HFFc6 (cell line): ENCODE results near the gene SNAPIN. TPM values are rescaled to one million over a fixed set of nuclear protein-coding genes. Genes with fewer than 3 reads are reported as not detected.

Experiments used
- DNase-seq: peaks from one replicate; pipeline ENCODE4 v3.0.0-alpha.2; 2018
- H3K27ac Mint-ChIP-seq: 2 replicates; pipeline ENCODE4 v1.8.0; 2020; ENCODE audit warnings: mild to moderate bottlenecking, mixed read lengths
- H3K27me3 Mint-ChIP-seq: 2 replicates; pipeline ENCODE4 v1.8.0; 2021; ENCODE audit warnings: mild to moderate bottlenecking, moderate library complexity, mixed read lengths; ENCODE audit not compliant: insufficient read depth
- H3K36me3 Mint-ChIP-seq: 2 replicates; pipeline ENCODE4 v1.8.0; 2021; ENCODE audit warnings: low read depth, mixed read lengths
- H3K4me1 Mint-ChIP-seq: 2 replicates; pipeline ENCODE4 v1.8.0; 2020; ENCODE audit warnings: low read depth, mixed read lengths
- H3K4me3 Mint-ChIP-seq: 2 replicates; pipeline ENCODE4 v1.8.0; 2020; ENCODE audit warnings: mild to moderate bottlenecking, moderate library complexity, mixed read lengths
- H3K9me3 Mint-ChIP-seq: 2 replicates; pipeline ENCODE4 v1.8.0; 2020; ENCODE audit warnings: mild to moderate bottlenecking, mixed read lengths
- total RNA-seq, 6 experiments: library from RNA; stranded (reverse); fragmentation: NEBNext Ultra II Directional; extraction: Animal tissue kit (Norgen Biotek cat#: 25700); gene quantifications; 2 replicates in 1 of 6; 3 replicates in 5 of 6; pipeline ENCODE4 v1.2.3, GENCODE V29; 2021
- TF ChIP-seq, protein P1 (sequence below): fragments of 200-600 bp; sonication (generic); IDR thresholded peaks from 2 replicates; pipeline ENCODE4 v1.5.0; 2021; ENCODE audit warnings: antibody characterized with exemption, mild to moderate bottlenecking

Gene SNAPIN
- total RNA-seq, 6 experiments from 2014 or later, result 40.7 to 46.7 (median 42.4) TPM

DNA sequence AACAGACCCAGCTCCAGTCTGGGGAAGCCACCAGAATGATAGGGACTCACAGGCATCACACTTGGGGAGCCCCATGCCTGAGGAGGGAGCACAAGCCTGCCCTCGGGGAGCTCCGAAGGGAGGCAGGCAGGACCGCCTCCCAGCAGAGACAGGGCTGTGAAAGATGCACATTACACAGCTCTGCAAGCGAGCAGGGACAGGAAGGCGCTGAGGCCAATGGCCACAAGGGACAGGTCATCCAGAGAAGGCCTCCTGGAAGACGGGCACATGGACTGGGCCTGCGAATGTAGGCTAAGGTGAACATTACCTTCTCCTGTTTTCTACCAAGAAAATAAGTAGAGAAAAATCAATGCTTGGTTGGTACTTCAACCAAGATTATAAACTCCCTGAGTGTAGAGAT is 24.2 kb downstream of the SNAPIN start:
- TF ChIP-seq, protein P1, sequence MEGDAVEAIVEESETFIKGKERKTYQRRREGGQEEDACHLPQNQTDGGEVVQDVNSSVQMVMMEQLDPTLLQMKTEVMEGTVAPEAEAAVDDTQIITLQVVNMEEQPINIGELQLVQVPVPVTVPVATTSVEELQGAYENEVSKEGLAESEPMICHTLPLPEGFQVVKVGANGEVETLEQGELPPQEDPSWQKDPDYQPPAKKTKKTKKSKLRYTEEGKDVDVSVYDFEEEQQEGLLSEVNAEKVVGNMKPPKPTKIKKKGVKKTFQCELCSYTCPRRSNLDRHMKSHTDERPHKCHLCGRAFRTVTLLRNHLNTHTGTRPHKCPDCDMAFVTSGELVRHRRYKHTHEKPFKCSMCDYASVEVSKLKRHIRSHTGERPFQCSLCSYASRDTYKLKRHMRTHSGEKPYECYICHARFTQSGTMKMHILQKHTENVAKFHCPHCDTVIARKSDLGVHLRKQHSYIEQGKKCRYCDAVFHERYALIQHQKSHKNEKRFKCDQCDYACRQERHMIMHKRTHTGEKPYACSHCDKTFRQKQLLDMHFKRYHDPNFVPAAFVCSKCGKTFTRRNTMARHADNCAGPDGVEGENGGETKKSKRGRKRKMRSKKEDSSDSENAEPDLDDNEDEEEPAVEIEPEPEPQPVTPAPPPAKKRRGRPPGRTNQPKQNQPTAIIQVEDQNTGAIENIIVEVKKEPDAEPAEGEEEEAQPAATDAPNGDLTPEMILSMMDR, result no peak
- peaks cover 55% of the 10 kb centered on the region for H3K27me3 Mint-ChIP-seq
- peaks cover 25% of the 10 kb centered on the region for H3K4me1 Mint-ChIP-seq
- no peak overlapping the region for H3K4me3 Mint-ChIP-seq
- H3K9me3 Mint-ChIP-seq, result no peaks in the 10 kb centered on the region
- no peak for DNase-seq
- no peaks in the 10 kb centered on the region for H3K36me3 Mint-ChIP-seq
- no peak overlapping the region for H3K27ac Mint-ChIP-seq

DNA sequence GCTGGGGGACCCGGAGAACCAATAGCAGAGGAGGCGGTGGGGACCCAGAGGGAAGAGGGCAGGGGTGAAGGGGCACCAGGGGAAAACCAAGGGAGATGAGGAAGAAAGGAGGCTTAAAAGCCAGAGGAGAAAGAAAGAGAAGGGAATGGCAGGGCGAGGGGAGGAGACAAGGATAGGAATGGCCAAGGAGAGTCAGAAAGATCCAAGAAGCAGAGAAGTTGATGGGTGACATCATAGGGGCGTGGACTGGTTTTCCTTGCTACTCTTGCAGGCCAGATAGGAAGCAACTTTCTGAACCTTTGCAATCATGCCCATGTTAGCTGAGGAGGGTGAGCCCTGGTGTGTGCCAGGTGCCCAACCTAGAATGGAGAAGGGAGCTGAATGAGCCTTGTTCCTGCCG is 25.4 kb downstream of the SNAPIN start:
- H3K36me3 Mint-ChIP-seq, result no peaks in the 10 kb centered on the region
- no peak overlapping the region for H3K27ac Mint-ChIP-seq
- H3K4me1 Mint-ChIP-seq, result peaks cover 14% of the 10 kb centered on the region
- peak; percentile 12 for DNase-seq
- H3K9me3 Mint-ChIP-seq, result no peaks in the 10 kb centered on the region
- TF ChIP-seq, protein P1, result no peak
- H3K4me3 Mint-ChIP-seq, result no peak overlapping the region
- H3K27me3 Mint-ChIP-seq, result peaks cover 48% of the 10 kb centered on the region

DNA sequence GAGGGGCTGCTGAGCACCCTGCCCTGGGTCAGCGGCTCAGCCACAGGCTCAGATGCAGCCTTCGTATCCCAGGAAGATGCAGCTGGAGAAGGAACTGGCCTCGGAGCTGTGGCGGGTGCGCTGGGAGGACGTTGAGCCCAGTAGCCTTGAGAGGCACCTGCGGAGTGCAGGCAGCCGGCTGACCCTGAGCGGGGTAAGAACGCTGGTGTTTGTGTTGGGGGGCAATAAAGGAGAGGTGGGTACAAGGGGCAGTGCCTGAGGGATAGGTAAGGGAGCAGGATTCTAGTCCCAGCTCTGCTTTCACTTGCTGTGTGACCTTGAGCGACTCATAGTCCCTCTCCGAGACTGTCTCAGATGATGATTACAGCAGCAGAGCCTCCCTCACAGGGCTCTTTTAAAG is 26.4 kb downstream of the SNAPIN start:
- TF ChIP-seq, protein P1, result no peak
- no peaks in the 10 kb centered on the region for H3K9me3 Mint-ChIP-seq
- no peak for DNase-seq
- peaks cover 46% of the 10 kb centered on the region for H3K27me3 Mint-ChIP-seq
- H3K36me3 Mint-ChIP-seq, result no peaks in the 10 kb centered on the region
- H3K27ac Mint-ChIP-seq, result no peak overlapping the region
- H3K4me1 Mint-ChIP-seq, result peaks cover 9% of the 10 kb centered on the region
- H3K4me3 Mint-ChIP-seq, result no peak overlapping the region

DNA sequence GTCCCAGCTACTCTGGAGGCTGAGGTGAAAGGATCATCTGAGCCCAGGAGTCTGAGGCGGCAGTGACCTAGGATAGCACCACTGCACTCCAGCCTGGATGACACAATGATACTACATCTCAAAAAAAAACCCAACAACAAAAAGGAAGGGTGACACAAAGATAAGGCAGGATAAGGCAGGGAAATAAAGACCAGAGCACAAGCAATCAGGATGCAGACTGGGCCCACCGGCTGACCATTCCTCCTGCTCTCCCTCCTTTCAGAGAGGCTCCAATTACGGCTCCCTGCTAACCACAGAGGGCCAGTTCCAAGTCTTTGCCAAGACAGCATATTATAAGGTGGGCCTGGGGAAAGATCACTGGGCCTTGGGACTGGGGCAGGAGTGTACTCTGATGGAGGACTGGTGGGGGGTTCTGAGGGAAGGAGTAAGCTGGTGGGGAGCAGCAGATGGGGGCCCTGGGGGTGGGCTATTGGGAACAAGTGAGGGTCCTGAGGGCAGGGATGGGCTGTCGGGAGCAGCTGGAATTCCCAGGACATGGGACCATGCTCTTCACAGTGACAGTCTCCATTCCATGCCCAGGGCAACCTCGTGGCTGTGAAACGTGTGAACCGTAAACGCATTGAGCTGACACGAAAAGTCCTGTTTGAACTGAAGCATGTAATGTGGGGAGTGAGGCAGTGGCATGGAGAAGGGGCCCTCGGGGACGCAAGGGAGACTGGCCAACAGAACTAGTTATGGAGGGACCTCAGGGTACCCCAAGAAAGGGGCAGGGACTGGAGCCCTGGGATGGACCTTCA is 27.2 kb downstream of the SNAPIN start:
- no peak for DNase-seq
- TF ChIP-seq, protein P1, result no peak
- Mint-ChIP-seq H3K4me3 (no peak overlapping the region), H3K4me1 (peaks cover 8% of the 10 kb centered on the region), H3K27ac (no peak overlapping the region), H3K36me3 (no peaks in the 10 kb centered on the region), H3K27me3 (peaks cover 47% of the 10 kb centered on the region), H3K9me3 (no peaks in the 10 kb centered on the region)

DNA sequence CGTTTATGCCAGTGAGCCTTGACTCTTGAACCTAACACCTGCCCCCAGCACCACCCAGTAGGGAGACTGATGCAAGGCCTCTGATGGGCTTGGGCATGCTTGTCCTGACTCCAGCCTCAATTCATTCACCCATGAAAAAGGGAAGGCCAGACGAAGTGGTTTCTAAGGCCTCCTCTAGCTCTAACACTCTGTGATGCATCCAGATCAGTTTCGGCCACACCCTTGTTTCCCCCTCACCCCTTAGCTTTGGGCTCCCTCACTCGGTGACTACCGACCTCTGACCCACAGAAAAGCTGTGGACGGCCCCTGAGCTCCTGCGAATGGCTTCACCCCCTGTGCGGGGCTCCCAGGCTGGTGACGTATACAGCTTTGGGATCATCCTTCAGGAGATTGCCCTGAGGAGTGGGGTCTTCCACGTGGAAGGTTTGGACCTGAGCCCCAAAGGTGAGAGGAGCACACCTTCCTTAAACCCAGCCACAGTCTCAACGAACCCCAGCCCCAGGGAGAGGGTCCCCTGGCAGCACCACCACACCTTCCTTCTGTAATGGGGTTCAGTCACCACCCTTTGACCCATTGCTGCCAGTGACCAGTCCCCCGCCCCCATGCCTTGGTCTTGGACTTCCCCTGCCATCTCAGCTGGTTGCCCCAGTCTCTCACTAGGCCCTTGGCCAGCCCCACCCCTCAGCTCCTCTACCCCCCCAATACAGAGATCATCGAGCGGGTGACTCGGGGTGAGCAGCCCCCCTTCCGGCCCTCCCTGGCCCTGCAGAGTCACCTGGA is 29.0 kb downstream of the SNAPIN start:
- Mint-ChIP-seq H3K9me3 (no peaks in the 10 kb centered on the region), H3K27ac (no peak overlapping the region), H3K27me3 (peaks cover 31% of the 10 kb centered on the region), H3K4me3 (no peak overlapping the region), H3K4me1 (peaks cover 8% of the 10 kb centered on the region), H3K36me3 (no peaks in the 10 kb centered on the region)
- TF ChIP-seq, protein P1, result no peak
- no peak for DNase-seq
